Ascending aorta (tissue), 2 donors: ENCODE results near the gene TSNAXIP1. TPM values are rescaled to one million over a fixed set of nuclear protein-coding genes. Genes with fewer than 3 reads are reported as not detected.
"Not testable (repeated sequence)": the region's sequence is repeated elsewhere in the genome, so short reads cannot be mapped to it uniquely, and the experiment has no call there.

Experiments used
- DNase-seq, 2 donors: peaks; one replicate each; pipeline ENCODE4 v3.0.0-alpha.2; 2019; ENCODE audit warnings: low spot score in 2 of 2
- H3K27ac ChIP-seq, 2 donors: fragments of 200-600 bp; sonication (generic); one replicate each; pipeline ENCODE4 v1.5.1; 2016 to 2017; ENCODE audit warnings: mild to moderate bottlenecking in 1 of 2
- H3K27me3 ChIP-seq: fragments of 200-600 bp; sonication (generic); one replicate; pipeline ENCODE4 v1.5.1; 2017
- H3K36me3 ChIP-seq, 2 donors: fragments of 200-600 bp; sonication (generic); one replicate each; pipeline ENCODE4 v1.5.1; 2016
- H3K4me1 ChIP-seq, 2 donors: fragments of 200-600 bp; sonication (generic); one replicate each; pipeline ENCODE4 v1.5.1; 2016 to 2017; ENCODE audit warnings: mild to moderate bottlenecking in 1 of 2
- H3K4me3 ChIP-seq, 2 donors: fragments of 200-600 bp; sonication (generic); one replicate each; pipeline ENCODE4 v1.5.1; 2016 to 2017; ENCODE audit warnings: mild to moderate bottlenecking in 1 of 2
- H3K9me3 ChIP-seq, 2 donors: fragments of 200-600 bp; sonication (generic); one replicate each; pipeline ENCODE4 v1.5.1; 2016
- CTCF ChIP-seq, 3 experiments: fragments of 200-600 bp in 2 of 3; fragments of 450-650 bp in 1 of 3; sonication (generic) in 2 of 3; IDR thresholded peaks; one replicate each; pipeline ENCODE4 v1.5.1; 2016 to 2019; ENCODE audit warnings: antibody characterized with exemption in 3 of 3, mild to moderate bottlenecking in 1 of 3, moderate library complexity in 1 of 3
- intact Hi-C: fragments of 100-400 bp; cut with DNase I; formaldehyde crosslinking; loops from one replicate; pipeline ENCODE4 v1.15.1; 2023
- total RNA-seq: library from RNA; depleted of rRNA; stranded (reverse); fragments of >200 nt; gene quantifications from one replicate; pipeline ENCODE4 v1.1.0, GENCODE V29; 2016

Gene TSNAXIP1
- total RNA-seq, 1 donor from 2014 or later = 5.4 TPM

GRCh38 chr16:67825906-67826305, 19.2 kb downstream of the TSNAXIP1 start:
- TF ChIP-seq CTCF (IDR thresholded peaks at IDR 0.05) = no peak
- no peak overlapping the region for H3K27ac ChIP-seq
- H3K9me3 ChIP-seq = no peaks in the 10 kb centered on the region
- no peak for DNase-seq
- H3K4me3 ChIP-seq = no peak overlapping the region
- intact Hi-C loops = no loop called here
- peaks cover 32 to 35% of the 10 kb centered on the region in 2 donors for H3K36me3 ChIP-seq
- H3K4me1 ChIP-seq = no peaks in the 10 kb centered on the region
- no peaks in the 10 kb centered on the region for H3K27me3 ChIP-seq

- no peak overlapping the region for H3K4me3 ChIP-seq
- H3K9me3 ChIP-seq = no peaks in the 10 kb centered on the region
- TF ChIP-seq CTCF (IDR thresholded peaks at IDR 0.05) = no peak
- H3K4me1 ChIP-seq = peaks cover 0 to 4% of the 10 kb centered on the region in 2 donors
- no peaks in the 10 kb centered on the region for H3K27me3 ChIP-seq
- no peak overlapping the region for H3K27ac ChIP-seq
- intact Hi-C loops = no loop called here
- H3K36me3 ChIP-seq = peaks cover 45 to 48% of the 10 kb centered on the region in 2 donors
- no peak for DNase-seq
These were observed 22.0 kb downstream of the TSNAXIP1 start for GRCh38 chr16:67828651-67829050.

GRCh38 chr16:67833030-67833414, 26.3 kb downstream of the TSNAXIP1 start:
- H3K36me3 ChIP-seq = peaks cover 37 to 40% of the 10 kb centered on the region in 2 donors
- no peak for DNase-seq
- peaks cover 0 to 8% of the 10 kb centered on the region in 2 donors for H3K4me1 ChIP-seq
- peak overlapping the region; percentile 69 for H3K27ac ChIP-seq
- no peak for TF ChIP-seq CTCF (IDR thresholded peaks at IDR 0.05)
- H3K27me3 ChIP-seq = no peaks in the 10 kb centered on the region
- intact Hi-C loops = loop anchor here (5.0 kb wide), 1 partner anchor 39 kb away; the partner anchor contains the start of gene EDC4
- peak overlapping the region; percentile 79 to 80 for H3K4me3 ChIP-seq
- H3K9me3 ChIP-seq = no peaks in the 10 kb centered on the region

- peak; percentile 76 to 97 for DNase-seq
- Histone ChIP-seq H3K9me3 (no peaks in the 10 kb centered on the region), H3K4me3 (peak overlapping the region; percentile 79 to 80), H3K27ac (peak overlapping the region; percentile 69), H3K36me3 (peaks cover 30 to 36% of the 10 kb centered on the region in 2 donors), H3K27me3 (no peaks in the 10 kb centered on the region), H3K4me1 (peaks cover 0 to 8% of the 10 kb centered on the region in 2 donors)
- no peak for TF ChIP-seq CTCF (IDR thresholded peaks at IDR 0.05)
- intact Hi-C loops = loop anchor here (5.0 kb wide), 1 partner anchor 39 kb away; the partner anchor contains the start of gene EDC4
These were observed 26.9 kb downstream of the TSNAXIP1 start for GRCh38 chr16:67833415-67834241.

GRCh38 chr16:67834242-67834614, 27.5 kb downstream of the TSNAXIP1 start:
- intact Hi-C loops = loop anchor here (5.0 kb wide), 1 partner anchor 38 kb away; the partner anchor contains the start of gene EDC4
- Histone ChIP-seq H3K27ac (peak overlapping the region; percentile 69), H3K4me1 (peaks cover 0 to 8% of the 10 kb centered on the region in 2 donors), H3K36me3 (peaks cover 26 to 30% of the 10 kb centered on the region in 2 donors), H3K4me3 (peak overlapping the region; percentile 79 to 80), H3K27me3 (no peaks in the 10 kb centered on the region), H3K9me3 (no peaks in the 10 kb centered on the region)
- no peak for DNase-seq
- TF ChIP-seq CTCF (IDR thresholded peaks at IDR 0.05) = no peak

- H3K4me1 ChIP-seq = peaks cover 0 to 12% of the 10 kb centered on the region in 2 donors
- H3K4me3 ChIP-seq, H3K9me3 ChIP-seq, H3K27ac ChIP-seq, intact Hi-C loops, H3K27me3 ChIP-seq, DNase-seq, H3K36me3 ChIP-seq: not testable (repeated sequence)
These were observed 30.5 kb downstream of the TSNAXIP1 start for GRCh38 chr16:67837190-67837589.
